DMS 273 treated with DMSO at 0.1 percent for 48 hours (cell line): ENCODE results near the gene CISD2.
"Not testable (repeated sequence)": the region's sequence is repeated elsewhere in the genome, so short reads cannot be mapped to it uniquely, and the experiment has no call there.

Experiments
- DNase-seq: peaks from one replicate; lab custom pipeline; 2025; lab: John Stamatoyannopoulos, UW

CISD2 gene

DNA sequence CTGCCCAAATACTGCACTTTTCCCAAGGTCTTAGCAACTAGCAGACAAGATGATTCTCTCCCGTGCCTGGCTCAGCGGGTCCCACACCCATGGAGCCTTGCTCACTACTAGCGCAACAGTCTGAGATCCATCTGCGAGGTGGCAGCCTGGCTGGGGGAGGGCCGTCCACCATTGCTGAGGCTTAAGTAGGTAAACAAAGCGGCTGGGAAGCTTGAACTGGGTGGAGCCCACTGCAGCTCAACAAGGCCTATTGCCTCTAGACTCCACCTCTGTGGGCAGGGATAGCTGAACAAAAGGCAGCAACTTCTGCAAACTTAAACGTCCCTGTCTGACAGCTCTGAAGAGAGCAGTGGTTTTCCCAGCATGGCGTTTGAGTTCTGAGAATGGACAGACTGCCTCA, 50.9 kb downstream of the CISD2 start:
- DNase-seq = not testable (repeated sequence)

- DNase-seq = no peak
Observed at GRCh38 chr4:102935716-102936115, 66.9 kb downstream of the CISD2 start.

DNA sequence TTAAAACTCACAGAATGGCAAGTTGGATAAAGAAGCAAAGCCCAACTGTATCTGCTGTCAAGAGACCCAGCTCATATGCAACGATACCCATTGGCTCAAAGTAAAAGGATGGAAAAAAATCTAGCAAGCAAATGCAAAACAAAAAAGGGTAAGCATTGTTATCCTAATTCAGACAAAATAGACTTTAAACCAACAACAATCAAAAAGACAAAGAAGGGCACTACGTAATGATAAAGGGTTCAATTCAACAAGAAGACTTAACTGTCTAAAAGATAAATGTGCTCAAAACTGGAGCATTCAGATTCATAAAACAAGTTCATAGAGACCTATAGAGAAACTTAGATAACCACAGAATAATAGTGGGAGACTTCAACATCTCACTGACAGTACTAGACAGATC, 69.3 kb downstream of the CISD2 start:
- not testable (repeated sequence) for DNase-seq
